Natural killer cell treated with Interleukin-12 subunit alpha and Interleukin-12 subunit beta and Interleukin-15 and Interleukin-18, amount 100 ng/mL, for 72 hours (primary cell): ENCODE results near the gene SLC30A10. TPM values are rescaled to one million over a fixed set of nuclear protein-coding genes. Genes with fewer than 3 reads are reported as not detected.
"Not testable (repeated sequence)": the region's sequence is repeated elsewhere in the genome, so short reads cannot be mapped to it uniquely, and the experiment has no call there.

Source experiments
- ATAC-seq, 2 donors: fragments of 150-1000 bp; cut with Tn5 transposase in 1 of 2; sonication (Bioruptor Pico), chemical (Tn5 transposase) in 1 of 2; 2 replicates each; pipeline ENCODE4 v1.10.0; 2021
- DNase-seq: peaks from one replicate; pipeline ENCODE4 v3.0.0; 2022; ENCODE audit warnings: low spot score
- H3K27ac Mint-ChIP-seq, 2 donors: 1 replicate in 1 of 2; 2 replicates in 1 of 2; pipeline ENCODE4 v1.8.0; 2022; ENCODE audit warnings: mixed read lengths in 2 of 2, mild to moderate bottlenecking in 1 of 2, moderate library complexity in 1 of 2
- H3K27me3 Mint-ChIP-seq, 2 donors: 1 replicate in 1 of 2; 2 replicates in 1 of 2; pipeline ENCODE4 v1.8.0; 2022; ENCODE audit warnings: mixed read lengths in 2 of 2
- H3K36me3 Mint-ChIP-seq: one replicate; pipeline ENCODE4 v1.8.0; 2022; ENCODE audit warnings: mixed read lengths
- H3K4me1 Mint-ChIP-seq, 2 donors: 1 replicate in 1 of 2; 2 replicates in 1 of 2; pipeline ENCODE4 v1.8.0; 2022; ENCODE audit warnings: low read depth in 2 of 2, mixed read lengths in 2 of 2, mild to moderate bottlenecking in 1 of 2
- H3K4me3 Mint-ChIP-seq: one replicate; pipeline ENCODE4 v1.8.0; 2022; ENCODE audit warnings: mixed read lengths
- H3K9me3 Mint-ChIP-seq: 2 replicates; pipeline ENCODE4 v1.8.0; 2022; ENCODE audit warnings: mixed read lengths
- total RNA-seq, 2 donors: library from RNA; stranded (reverse); gene quantifications; one replicate each; pipeline ENCODE4 v1.2.3, GENCODE V29; 2022

SLC30A10 gene
- total RNA-seq, 2 donors from 2014 or later, result not detected

DNA sequence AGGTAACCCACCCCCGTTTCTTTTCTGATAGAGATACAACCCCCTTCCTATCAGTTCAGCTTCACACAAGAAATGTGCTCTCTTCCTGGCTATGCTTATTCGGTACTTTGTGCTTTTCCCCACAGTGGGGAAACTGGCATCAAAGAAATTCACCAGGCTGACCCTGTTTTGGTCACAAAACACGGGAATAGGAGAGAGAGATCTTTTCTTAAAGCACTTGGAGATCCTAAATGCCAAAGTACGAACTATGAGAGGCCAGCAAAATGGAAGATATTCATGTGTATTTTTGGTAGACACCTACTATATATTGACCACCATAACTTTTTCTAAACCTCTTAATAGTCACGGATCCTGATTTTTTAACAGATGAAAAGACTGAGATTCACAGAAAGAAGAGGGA, 30.0 kb downstream of the SLC30A10 start:
- Mint-ChIP-seq H3K27ac (no peak overlapping the region), H3K4me3 (no peak overlapping the region), H3K36me3 (no peaks in the 10 kb centered on the region), H3K9me3 (no peaks in the 10 kb centered on the region), H3K27me3 (peaks cover 0 to 2% of the 10 kb centered on the region in 2 donors), H3K4me1 (no peaks in the 10 kb centered on the region)
- no peak for ATAC-seq
- DNase-seq, result no peak

DNA sequence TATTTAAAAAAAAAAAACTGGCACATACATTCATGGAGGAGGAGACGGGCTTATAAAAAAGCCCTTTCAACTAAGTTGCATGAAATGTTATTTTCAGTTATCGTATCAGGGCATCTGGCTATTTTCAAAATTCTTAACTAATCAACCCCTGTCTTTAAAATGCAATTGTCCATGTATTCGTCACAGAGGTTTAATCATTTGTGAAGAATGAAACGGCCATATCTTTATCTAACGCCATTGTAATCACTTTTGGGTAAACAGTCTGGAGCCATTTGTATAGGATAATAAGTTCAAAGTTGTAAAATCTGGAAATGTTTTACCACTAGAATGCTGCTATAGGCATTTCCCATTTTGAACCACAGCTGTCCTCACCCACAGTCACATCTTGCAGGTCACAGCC, 30.4 kb downstream of the SLC30A10 start:
- H3K36me3 Mint-ChIP-seq, result no peaks in the 10 kb centered on the region
- DNase-seq (no peak), ATAC-seq (no peak)
- H3K9me3 Mint-ChIP-seq, result no peaks in the 10 kb centered on the region
- no peak overlapping the region for H3K4me3 Mint-ChIP-seq
- H3K4me1 Mint-ChIP-seq, result no peaks in the 10 kb centered on the region
- H3K27me3 Mint-ChIP-seq, result no peaks in the 10 kb centered on the region
- no peak overlapping the region for H3K27ac Mint-ChIP-seq

DNA sequence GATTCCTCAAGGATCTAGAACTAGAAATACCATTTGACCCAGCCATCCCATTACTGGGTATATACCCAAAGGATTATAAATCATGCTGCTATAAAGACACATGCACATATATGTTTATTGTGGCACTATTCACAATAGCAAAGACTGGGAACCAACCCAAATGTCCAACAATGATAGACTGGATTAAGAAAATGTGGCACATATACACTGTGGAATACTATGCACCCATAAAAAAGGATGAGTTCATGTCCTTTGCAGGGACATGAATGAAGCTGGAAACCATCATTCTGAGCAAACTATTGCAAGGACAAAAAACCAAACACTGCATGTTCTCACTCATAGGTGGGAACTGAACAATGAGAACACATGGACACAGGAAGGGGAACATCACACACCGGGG, 36.1 kb downstream of the SLC30A10 start:
- H3K4me3 Mint-ChIP-seq, ATAC-seq, DNase-seq, H3K4me1 Mint-ChIP-seq, H3K27ac Mint-ChIP-seq, H3K9me3 Mint-ChIP-seq, H3K36me3 Mint-ChIP-seq: not testable (repeated sequence)
- peaks cover 0 to 14% of the 10 kb centered on the region in 2 donors for H3K27me3 Mint-ChIP-seq

DNA sequence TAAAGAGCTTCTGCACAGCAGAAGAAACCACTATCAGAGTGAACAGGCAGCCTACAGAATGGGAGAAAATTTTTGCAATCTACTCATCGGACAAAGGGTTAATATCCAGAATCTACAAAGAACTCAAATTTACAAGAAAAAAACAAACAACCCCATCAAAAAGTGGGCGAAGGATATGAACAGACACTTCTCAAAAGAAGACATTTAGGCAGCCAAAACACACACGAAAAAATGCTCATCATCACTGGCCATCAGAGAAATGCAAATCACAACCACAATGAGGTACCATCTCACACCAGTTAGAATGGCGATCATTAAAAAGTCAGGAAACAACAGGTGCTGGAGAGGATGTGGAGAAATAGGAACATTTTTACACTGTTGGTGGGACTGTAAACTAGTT, 36.5 kb downstream of the SLC30A10 start:
- not testable (repeated sequence) for H3K9me3 Mint-ChIP-seq, H3K27ac Mint-ChIP-seq, ATAC-seq, H3K36me3 Mint-ChIP-seq, H3K4me3 Mint-ChIP-seq, H3K4me1 Mint-ChIP-seq, DNase-seq
- H3K27me3 Mint-ChIP-seq, result peaks cover under 1 to 17% of the 10 kb centered on the region in 2 donors

DNA sequence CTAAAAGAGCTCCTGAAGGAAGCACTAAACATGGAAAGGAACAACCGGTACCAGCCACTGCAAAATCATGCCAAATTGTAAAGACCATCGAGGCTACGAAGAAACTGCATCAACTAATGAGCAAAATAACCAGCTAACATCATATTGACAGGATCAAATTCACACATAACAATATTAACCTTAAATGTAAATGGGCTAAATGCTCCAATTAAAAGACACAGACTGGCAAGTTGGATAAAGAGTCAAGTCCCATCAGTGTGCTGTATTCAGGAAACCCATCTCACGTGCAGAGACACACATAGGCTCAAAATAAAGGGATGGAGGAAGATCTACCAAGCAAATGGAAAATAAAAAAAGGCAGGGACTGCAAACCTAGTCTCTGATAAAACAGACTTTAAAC, 39.7 kb downstream of the SLC30A10 start:
- H3K27ac Mint-ChIP-seq, ATAC-seq, DNase-seq, H3K4me1 Mint-ChIP-seq, H3K4me3 Mint-ChIP-seq, H3K9me3 Mint-ChIP-seq, H3K36me3 Mint-ChIP-seq: not testable (repeated sequence)
- peaks cover 3 to 48% of the 10 kb centered on the region in 2 donors for H3K27me3 Mint-ChIP-seq

DNA sequence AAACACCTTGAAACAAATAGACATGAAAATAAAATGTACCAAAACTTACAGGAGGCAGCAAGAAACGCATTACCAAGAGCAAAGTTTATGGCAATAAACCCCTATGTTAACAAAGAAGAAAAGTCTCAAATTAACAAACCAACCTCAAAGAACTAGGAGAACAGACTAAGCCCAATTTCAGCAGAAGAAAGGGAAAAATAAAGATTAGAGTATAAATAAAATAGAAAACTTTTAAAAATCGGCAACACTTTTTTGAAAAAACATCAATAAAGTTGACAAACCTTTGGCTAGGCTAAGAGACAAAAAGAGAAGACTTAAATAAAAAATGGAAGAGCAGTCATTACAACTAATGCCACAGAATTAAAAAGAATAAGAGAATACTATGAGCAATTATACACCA, 42.7 kb downstream of the SLC30A10 start:
- Mint-ChIP-seq H3K27me3 (peaks cover 3 to 53% of the 10 kb centered on the region in 2 donors), H3K4me3 (no peak overlapping the region), H3K27ac (no peak overlapping the region), H3K9me3 (peaks cover 7% of the 10 kb centered on the region), H3K4me1 (no peaks in the 10 kb centered on the region), H3K36me3 (peaks cover 7% of the 10 kb centered on the region)
- DNase-seq (no peak), ATAC-seq (no peak)

DNA sequence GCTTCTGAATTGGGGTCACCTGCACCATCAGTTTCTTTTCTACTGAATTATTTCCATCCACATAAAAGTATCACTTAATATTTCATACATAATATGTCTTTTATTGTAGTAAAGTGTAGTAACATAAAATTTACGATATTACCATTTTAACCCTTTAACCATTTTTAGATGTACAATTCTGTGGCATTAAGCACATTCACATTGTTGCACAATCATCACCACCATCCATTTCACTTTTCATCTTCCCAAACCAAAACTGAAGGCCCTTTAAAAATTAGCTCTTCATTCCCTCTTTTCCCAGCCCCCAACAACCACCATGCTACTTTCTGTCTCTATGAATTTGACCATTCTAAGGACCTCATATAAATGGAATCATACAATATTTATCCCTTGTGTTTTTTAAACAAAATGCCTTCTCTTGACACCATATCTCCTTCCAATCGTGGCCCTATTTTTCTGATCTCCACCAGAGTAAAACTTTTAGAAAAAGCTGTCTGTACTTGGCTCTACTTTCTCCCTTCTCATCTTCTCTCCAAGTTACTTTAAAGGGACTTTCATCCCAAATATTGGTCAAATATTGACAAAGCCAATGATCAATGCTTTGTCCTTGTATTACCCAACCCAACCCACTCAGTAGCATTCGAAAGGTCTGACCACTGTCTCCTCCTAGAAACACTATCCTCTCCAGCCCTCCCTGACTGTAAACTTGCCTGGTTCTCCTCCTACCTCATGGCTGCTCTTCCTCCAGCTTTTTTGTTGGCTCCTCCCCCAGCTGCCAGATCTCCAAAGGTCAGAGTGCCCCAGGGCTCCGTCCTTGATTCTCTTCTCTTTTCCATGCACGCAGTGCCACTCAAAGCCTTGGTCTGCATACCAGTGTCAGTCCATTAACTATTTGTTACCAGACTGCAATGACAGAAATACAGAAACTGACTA, 44.7 kb downstream of the SLC30A10 start:
- no peak for DNase-seq
- no peaks in the 10 kb centered on the region for H3K4me1 Mint-ChIP-seq
- peaks cover 3 to 47% of the 10 kb centered on the region in 2 donors for H3K27me3 Mint-ChIP-seq
- H3K9me3 Mint-ChIP-seq, result peaks cover 3% of the 10 kb centered on the region
- no peak for ATAC-seq
- no peaks in the 10 kb centered on the region for H3K36me3 Mint-ChIP-seq
- no peak overlapping the region for H3K4me3 Mint-ChIP-seq
- no peak overlapping the region for H3K27ac Mint-ChIP-seq

DNA sequence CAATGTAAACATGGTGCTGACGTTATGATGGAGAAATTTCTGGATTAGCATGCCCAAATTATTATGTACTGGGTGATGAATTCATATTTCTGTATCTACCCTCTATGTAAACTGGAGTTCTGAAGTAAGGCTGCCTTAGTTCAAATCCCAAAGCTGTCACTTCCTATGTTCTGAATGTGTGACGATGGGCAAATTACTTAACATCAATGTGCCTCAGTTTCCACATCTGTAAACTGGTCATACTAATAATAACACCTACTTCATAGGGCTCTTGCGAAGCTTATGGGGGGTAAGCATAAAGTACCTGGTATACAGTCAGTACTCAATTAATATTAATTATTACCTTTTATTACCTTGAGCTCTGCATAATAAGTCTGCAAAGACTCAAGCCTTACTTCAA, 45.6 kb downstream of the SLC30A10 start:
- Mint-ChIP-seq H3K4me1 (no peaks in the 10 kb centered on the region), H3K27ac (no peak overlapping the region), H3K4me3 (no peak overlapping the region), H3K27me3 (peaks cover 3 to 42% of the 10 kb centered on the region in 2 donors), H3K36me3 (no peaks in the 10 kb centered on the region), H3K9me3 (peaks cover under 1% of the 10 kb centered on the region)
- ATAC-seq, result no peak
- no peak for DNase-seq

DNA sequence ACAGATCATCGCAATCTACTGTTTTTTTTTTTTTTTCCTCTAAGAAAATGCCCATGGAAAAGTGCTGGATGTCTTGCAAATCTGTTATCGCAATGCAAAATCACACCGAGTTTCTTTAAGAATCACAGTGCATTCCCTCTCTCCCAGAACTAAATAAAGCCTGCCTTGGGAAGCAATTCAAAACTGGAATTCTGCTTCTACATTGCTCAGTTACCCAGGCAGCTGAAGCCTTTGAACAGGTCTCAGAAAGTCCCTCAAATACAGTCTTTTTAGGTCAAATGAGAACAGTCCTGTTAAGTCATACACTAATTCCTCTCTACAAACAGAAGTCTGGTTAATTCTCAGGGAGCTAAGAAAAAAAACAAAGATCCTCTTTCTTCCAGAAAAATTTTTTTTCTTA, 46.3 kb downstream of the SLC30A10 start:
- Mint-ChIP-seq H3K27me3 (peaks cover 3 to 39% of the 10 kb centered on the region in 2 donors), H3K9me3 (no peaks in the 10 kb centered on the region), H3K27ac (no peak overlapping the region), H3K36me3 (no peaks in the 10 kb centered on the region), H3K4me1 (no peaks in the 10 kb centered on the region), H3K4me3 (no peak overlapping the region)
- ATAC-seq (no peak), DNase-seq (no peak)

DNA sequence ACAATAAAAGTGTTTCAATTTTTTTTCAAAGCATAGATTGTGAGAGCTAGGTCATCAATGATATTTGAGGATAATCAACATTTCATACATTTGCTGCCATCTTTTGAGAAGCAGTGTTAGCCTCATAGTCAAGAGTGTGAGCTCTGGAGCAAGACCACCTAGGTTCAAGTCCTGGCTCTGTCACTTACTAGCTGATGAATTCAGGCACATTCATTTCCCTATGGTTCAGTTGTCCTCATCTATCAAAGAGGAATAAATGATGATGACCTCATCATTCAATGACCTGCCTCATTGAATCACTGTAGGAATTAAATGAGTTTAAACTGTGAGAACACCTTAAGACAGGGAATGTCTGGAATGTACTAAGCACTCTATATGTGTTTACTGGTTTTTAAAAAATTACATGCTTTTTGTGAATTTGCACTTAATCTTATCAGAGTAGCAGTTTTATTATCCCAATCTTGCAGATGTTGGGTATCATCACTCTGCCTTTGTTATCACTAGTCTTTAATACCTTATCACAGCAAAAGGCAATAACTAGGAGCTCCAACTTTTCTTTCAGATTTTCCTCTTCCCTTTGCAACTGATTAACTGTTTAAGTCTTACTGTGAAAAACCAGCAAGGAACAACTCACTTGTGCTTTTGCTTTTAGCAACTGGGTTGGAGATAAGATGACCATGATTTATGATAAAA, 47.4 kb downstream of the SLC30A10 start:
- Mint-ChIP-seq H3K27ac (no peak overlapping the region), H3K4me3 (no peak overlapping the region), H3K36me3 (no peaks in the 10 kb centered on the region), H3K27me3 (peaks cover 2 to 28% of the 10 kb centered on the region in 2 donors), H3K9me3 (no peaks in the 10 kb centered on the region), H3K4me1 (no peaks in the 10 kb centered on the region)
- ATAC-seq (no peak), DNase-seq (no peak)

DNA sequence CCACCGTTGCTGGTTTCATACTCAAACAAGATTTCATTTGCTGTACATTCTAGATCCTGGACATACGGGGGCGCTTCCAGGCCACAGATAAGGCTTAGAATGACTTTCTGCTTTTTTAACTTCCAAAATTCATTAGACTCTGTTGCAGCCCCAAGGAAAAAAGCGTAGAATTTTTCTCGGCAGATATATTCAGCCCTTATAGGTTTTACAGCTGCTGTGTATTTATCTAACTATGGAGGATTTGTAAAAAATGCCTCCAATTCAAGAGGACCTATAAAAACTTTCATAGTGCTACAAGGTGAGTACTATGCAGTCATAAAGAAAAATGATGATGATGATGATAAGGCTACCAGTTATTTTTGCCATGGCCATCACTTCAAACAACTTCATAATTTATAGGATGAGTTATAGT, 51.6 kb downstream of the SLC30A10 start:
- Mint-ChIP-seq H3K4me1 (no peaks in the 10 kb centered on the region), H3K27me3 (peaks cover 2 to 5% of the 10 kb centered on the region in 2 donors), H3K36me3 (no peaks in the 10 kb centered on the region), H3K27ac (no peak overlapping the region), H3K4me3 (no peak overlapping the region), H3K9me3 (no peaks in the 10 kb centered on the region)
- no peak for ATAC-seq
- no peak for DNase-seq

DNA sequence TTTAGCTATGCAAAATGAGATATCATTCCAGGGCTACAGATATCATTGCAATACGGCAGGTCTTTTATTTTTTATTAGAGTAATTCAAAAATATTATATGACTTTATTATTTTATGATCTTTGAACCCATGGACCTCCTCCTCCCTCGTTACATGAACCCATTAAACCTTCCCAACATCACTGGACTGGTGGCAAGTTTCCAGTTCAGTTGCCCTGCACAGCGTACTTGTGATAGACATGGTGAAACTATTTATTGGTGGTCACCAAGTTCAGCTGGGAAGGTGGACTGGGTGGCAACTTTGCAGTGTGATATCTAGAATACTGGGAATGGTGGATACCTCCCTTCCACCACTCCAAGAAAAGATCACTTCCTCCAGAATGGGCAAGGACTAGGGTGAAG, 52.5 kb downstream of the SLC30A10 start:
- peaks cover 2 to 5% of the 10 kb centered on the region in 2 donors for H3K27me3 Mint-ChIP-seq
- ATAC-seq (no peak), DNase-seq (no peak)
- H3K9me3 Mint-ChIP-seq, result no peaks in the 10 kb centered on the region
- no peaks in the 10 kb centered on the region for H3K4me1 Mint-ChIP-seq
- no peak overlapping the region for H3K27ac Mint-ChIP-seq
- H3K4me3 Mint-ChIP-seq, result no peak overlapping the region
- H3K36me3 Mint-ChIP-seq, result no peaks in the 10 kb centered on the region

DNA sequence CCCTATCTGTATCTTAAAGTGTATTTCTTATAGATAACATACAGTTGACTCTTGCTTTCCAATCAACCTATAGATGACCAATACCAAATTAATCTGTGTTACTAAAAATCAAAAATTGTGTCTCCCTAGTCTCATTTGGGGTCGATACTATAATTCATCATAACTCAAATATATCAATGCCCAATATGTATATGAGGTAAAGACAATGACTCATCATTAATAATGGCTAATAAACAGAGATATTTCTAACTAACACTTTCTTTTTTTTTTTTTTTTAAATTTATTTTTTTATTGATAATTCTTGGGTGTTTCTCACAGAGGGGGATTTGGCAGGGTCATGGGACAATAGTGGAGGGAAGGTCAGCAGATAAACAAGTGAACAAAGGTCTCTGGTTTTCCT, 55.8 kb downstream of the SLC30A10 start:
- not testable (repeated sequence) for H3K4me3 Mint-ChIP-seq, H3K4me1 Mint-ChIP-seq, DNase-seq, H3K9me3 Mint-ChIP-seq, H3K27ac Mint-ChIP-seq, H3K36me3 Mint-ChIP-seq, H3K27me3 Mint-ChIP-seq, ATAC-seq

DNA sequence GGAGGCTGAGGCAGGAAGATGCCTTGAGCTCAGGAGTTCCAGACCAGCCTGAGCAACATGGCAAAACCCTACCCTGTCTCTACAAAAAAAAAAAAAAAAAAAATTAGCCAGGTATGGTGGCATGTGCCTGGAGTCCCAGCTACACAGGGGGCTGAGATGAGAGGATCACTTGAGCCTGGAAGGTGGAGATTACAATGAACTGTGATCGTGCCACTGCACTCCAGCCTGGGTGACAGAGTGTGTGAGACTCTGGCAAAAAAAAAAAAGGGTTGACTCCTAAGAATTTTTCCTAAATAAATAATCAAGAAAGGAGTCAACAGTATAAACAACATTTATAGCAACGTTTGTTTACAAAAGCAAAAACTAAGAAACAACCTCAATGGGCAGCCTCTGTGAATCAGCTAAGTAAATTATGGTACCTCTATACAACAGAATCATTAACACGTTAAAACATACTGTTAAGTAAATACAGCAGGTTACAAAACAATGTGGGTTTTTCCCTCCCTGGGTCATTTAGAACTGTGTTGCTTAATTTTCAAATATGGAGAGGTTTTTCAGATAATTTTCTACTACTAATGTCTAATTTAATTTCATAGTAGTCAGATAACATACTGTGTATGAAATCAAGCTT, 56.8 kb downstream of the SLC30A10 start:
- Mint-ChIP-seq H3K9me3 (no peaks in the 10 kb centered on the region), H3K36me3 (no peaks in the 10 kb centered on the region), H3K27me3 (peaks cover 2 to 5% of the 10 kb centered on the region in 2 donors), H3K4me1 (no peaks in the 10 kb centered on the region), H3K4me3 (no peak overlapping the region), H3K27ac (no peak overlapping the region)
- DNase-seq (no peak), ATAC-seq (no peak)
